Measurements from ENCODE around the gene HNRNPF.

HNRNPF gene

GRCh38 chr10:43408710-43409384 lies at the start of gene HNRNPF:
HNRNPF (minus strand) TSS chr10:43409186; CDS start chr10:43387884, 21,302 bp downstream.
- TF ChIP-seq CREB1 (IDR thresholded peaks at IDR 0.05; ENCODE audit: low read depth) = peak; percentile 83
- TF ChIP-seq FOXM1 (IDR thresholded peaks at IDR 0.05; ENCODE audit: borderline replicate concordance, low read depth) = no peak
- no peak for TF ChIP-seq RAD21 (IDR thresholded peaks at IDR 0.05; ENCODE audit: low read depth)
- peak; percentile 98 for TF ChIP-seq MAX (IDR thresholded peaks at IDR 0.05)
- TF ChIP-seq USF1 (IDR thresholded peaks at IDR 0.05) = 0 out of 2 replicates have a peak, but pooled peaks have one; percentile 12
- peak; percentile 32; the same call in 1 of the 2 replicates for TF ChIP-seq YY1 (IDR thresholded peaks at IDR 0.05; ENCODE audit: low read depth)
- 0 out of 2 replicates have a peak, but pooled peaks have one; percentile 48 for TF ChIP-seq EGR1 (IDR thresholded peaks at IDR 0.05)
- TF ChIP-seq TAF1 (IDR thresholded peaks at IDR 0.05; ENCODE audit: low read depth) = peak; percentile 73

DNA sequence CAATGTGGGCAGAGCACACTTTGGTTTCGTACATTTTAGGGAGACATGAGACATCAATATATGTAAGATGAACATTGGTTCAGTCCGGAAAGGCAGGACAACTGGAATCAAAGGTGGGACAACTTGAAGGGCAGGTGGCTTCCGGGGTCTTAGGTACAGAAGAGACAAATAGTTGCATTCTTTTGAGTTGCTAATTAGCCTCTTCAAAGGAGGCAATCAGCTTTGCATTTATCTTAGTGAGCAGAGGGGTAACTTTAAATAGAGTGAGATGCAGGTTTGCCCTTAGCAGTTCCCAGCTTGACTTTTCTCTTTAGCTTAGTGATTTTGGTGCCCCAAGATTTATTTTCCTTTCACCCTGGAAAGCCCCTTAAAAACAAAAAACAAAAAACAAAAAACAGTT lies 49.2 kb upstream of the HNRNPF start:
- TF ChIP-seq CREB1 (IDR thresholded peaks at IDR 0.05; ENCODE audit: low read depth) (no peak), TAF1 (IDR thresholded peaks at IDR 0.05; ENCODE audit: low read depth) (no peak), RAD21 (IDR thresholded peaks at IDR 0.05; ENCODE audit: low read depth) (no peak), REST (IDR thresholded peaks at IDR 0.05; ENCODE audit: low read depth) (no peak), TEAD4 (IDR thresholded peaks at IDR 0.05) (no peak), YY1 (IDR thresholded peaks at IDR 0.05; ENCODE audit: low read depth) (no peak), ZBTB7A (IDR thresholded peaks at IDR 0.05; ENCODE audit: low read depth) (no peak), CEBPB (IDR thresholded peaks at IDR 0.05) (no peak), FOXM1 (IDR thresholded peaks at IDR 0.05; ENCODE audit: borderline replicate concordance, low read depth) (no peak), EGR1 (IDR thresholded peaks at IDR 0.05) (no peak), TCF12 (IDR thresholded peaks at IDR 0.05; ENCODE audit: low read depth) (no peak), EP300 (IDR thresholded peaks at IDR 0.05; ENCODE audit: borderline replicate concordance) (no peak), MAX (IDR thresholded peaks at IDR 0.05) (no peak), NFIC (IDR thresholded peaks at IDR 0.05) (no peak), USF1 (IDR thresholded peaks at IDR 0.05) (no peak)

- TF ChIP-seq EP300 (IDR thresholded peaks at IDR 0.05; ENCODE audit: borderline replicate concordance) = peak; percentile 51; the same call in 1 of the 2 replicates
These were observed 45.0 kb upstream of the HNRNPF start for GRCh38 chr10:43454025-43454424.

- TF ChIP-seq NFIC (IDR thresholded peaks at IDR 0.05) (no peak), REST (IDR thresholded peaks at IDR 0.05; ENCODE audit: low read depth) (no peak), TCF12 (IDR thresholded peaks at IDR 0.05; ENCODE audit: low read depth) (no peak), RAD21 (IDR thresholded peaks at IDR 0.05; ENCODE audit: low read depth) (no peak), TEAD4 (IDR thresholded peaks at IDR 0.05) (no peak), EP300 (IDR thresholded peaks at IDR 0.05; ENCODE audit: borderline replicate concordance) (no peak), YY1 (IDR thresholded peaks at IDR 0.05; ENCODE audit: low read depth) (no peak)
These were observed 44.4 kb upstream of the HNRNPF start for GRCh38 chr10:43453266-43453831.

DNA sequence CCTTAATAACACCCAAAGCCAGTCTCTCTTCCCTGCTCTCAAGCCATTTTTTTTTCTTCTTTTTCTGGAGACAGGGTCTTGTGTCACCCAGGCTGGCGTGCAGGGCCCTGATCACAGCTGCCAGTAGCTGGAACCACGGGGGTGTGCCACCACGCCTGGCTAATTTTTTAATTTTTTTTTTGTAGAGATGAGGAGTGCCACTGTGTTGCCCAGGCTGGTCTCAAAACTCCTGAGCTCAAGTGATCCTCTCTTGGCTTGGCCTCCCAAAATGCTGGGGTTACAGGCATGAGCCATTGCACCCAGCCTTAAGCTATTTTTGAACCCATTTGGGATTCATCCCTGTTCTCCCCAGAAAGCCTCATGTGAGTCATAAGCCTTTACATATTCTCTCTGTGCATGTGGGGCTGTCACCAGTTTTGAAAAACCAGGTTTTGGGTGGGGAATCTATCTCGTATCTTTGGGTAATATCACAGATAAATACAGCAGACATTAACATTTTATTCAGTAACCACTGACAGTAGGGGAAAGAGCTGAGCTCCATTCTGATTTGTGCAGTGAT lies 43.4 kb upstream of the HNRNPF start:
- TF ChIP-seq YY1 (IDR thresholded peaks at IDR 0.05; ENCODE audit: low read depth) (no peak), FOXM1 (IDR thresholded peaks at IDR 0.05; ENCODE audit: borderline replicate concordance, low read depth) (no peak), TCF12 (IDR thresholded peaks at IDR 0.05; ENCODE audit: low read depth) (no peak), TEAD4 (IDR thresholded peaks at IDR 0.05) (no peak), REST (IDR thresholded peaks at IDR 0.05; ENCODE audit: low read depth) (no peak), CEBPB (IDR thresholded peaks at IDR 0.05) (no peak), EP300 (IDR thresholded peaks at IDR 0.05; ENCODE audit: borderline replicate concordance) (no peak), EGR1 (IDR thresholded peaks at IDR 0.05) (no peak), USF1 (IDR thresholded peaks at IDR 0.05) (no peak)

Data from Ishikawa (cell line).